GM12874 (cell line): ENCODE measurements around the gene DDR1.

Source experiments
- CTCF ChIP-seq: IDR thresholded peaks from 2 replicates; pipeline ENCODE4 v1.5.1; 2011; ENCODE audit warnings: low read depth, mild to moderate bottlenecking, control low read depth, low read length, moderate library complexity; ENCODE audit not compliant: insufficient read depth

The DDR1 gene

GRCh38 chr6:30840084-30840934 is 44.0 kb upstream of the DDR1 start:
- TF ChIP-seq CTCF: no peak

- no peak for TF ChIP-seq CTCF
Measured at GRCh38 chr6:30840935-30841643, 43.2 kb upstream of the DDR1 start.

- TF ChIP-seq CTCF: no peak
Measured at GRCh38 chr6:30841644-30842504, 42.4 kb upstream of the DDR1 start.

- no peak for TF ChIP-seq CTCF
Measured at GRCh38 chr6:30842754-30843610, 41.3 kb upstream of the DDR1 start.

GRCh38 chr6:30843611-30843998 is 40.7 kb upstream of the DDR1 start:
- no peak for TF ChIP-seq CTCF

GRCh38 chr6:30844118-30844535 is 40.2 kb upstream of the DDR1 start:
- no peak for TF ChIP-seq CTCF
